ENCODE results near the gene NT5C. TPM values are rescaled to one million over a fixed set of nuclear protein-coding genes. Genes with fewer than 3 reads are reported as not detected.

The NT5C gene
- total RNA-seq: 10 to 100 TPM; 30.2 to 60.0 (median 44.9) TPM

GRCh38 chr17:75131278-75132017 is at the start of gene NT5C:
TSS of gene NT5C (minus strand) at chr17:75131742. CDS start at chr17:75131707, 35 bp downstream.
- Histone ChIP-seq H3K4me1 (peaks cover 0 to 8% of the 10 kb centered on the region in 2 donors), H3K9me3 (no peaks in the 10 kb centered on the region), H3K36me3 (no peaks in the 10 kb centered on the region), H3K27ac (peak within 1 kb of the TSS; percentile 88 to 90), H3K27me3 (no peaks in the 10 kb centered on the region), H3K4me3 (peak within 1 kb of the TSS; percentile 74 to 77)
- TF ChIP-seq POLR2A (IDR thresholded peaks at IDR 0.05): peak in 1 of 2 donors; percentile 69
- TF ChIP-seq, protein P1, sequence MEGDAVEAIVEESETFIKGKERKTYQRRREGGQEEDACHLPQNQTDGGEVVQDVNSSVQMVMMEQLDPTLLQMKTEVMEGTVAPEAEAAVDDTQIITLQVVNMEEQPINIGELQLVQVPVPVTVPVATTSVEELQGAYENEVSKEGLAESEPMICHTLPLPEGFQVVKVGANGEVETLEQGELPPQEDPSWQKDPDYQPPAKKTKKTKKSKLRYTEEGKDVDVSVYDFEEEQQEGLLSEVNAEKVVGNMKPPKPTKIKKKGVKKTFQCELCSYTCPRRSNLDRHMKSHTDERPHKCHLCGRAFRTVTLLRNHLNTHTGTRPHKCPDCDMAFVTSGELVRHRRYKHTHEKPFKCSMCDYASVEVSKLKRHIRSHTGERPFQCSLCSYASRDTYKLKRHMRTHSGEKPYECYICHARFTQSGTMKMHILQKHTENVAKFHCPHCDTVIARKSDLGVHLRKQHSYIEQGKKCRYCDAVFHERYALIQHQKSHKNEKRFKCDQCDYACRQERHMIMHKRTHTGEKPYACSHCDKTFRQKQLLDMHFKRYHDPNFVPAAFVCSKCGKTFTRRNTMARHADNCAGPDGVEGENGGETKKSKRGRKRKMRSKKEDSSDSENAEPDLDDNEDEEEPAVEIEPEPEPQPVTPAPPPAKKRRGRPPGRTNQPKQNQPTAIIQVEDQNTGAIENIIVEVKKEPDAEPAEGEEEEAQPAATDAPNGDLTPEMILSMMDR (IDR thresholded peaks at IDR 0.05): peak; percentile 56 to 86 (median 74)
- DNase-seq: peak; percentile 80 to 83
- intact Hi-C loops (cut with DNase I; ENCODE audit: low total_unique reads): no loop called here

DNA sequence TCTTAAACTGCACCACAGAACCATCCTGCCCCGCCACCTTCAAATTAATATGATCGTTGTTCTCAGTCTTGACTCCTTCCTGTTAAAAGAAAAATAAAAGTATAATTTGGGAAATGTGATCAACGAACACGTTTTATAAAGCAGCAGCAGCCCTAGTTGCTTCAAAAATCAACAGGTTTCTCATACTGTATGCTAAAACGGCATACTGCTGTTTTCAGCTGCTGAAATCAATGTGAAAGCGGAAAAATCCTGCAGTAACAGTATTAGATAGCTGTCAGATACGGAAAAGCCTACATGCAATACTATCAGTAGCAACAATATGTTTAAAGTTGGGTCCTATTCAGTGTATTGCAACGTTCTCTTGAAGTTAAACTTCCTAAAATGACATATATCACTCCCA is 49.6 kb upstream of the NT5C start:
- peak overlapping the region; percentile 100 for H3K27ac ChIP-seq

GRCh38 chr17:75178453-75178852 is 46.9 kb upstream of the NT5C start:
- intact Hi-C loops (cut with DNase I; ENCODE audit: low total_unique reads): no loop called here
- Histone ChIP-seq H3K27me3 (no peaks in the 10 kb centered on the region), H3K9me3 (no peaks in the 10 kb centered on the region), H3K36me3 (no peaks in the 10 kb centered on the region), H3K4me1 (no peaks in the 10 kb centered on the region), H3K27ac (no peak overlapping the region), H3K4me3 (no peak overlapping the region)
- no peak for TF ChIP-seq POLR2A (IDR thresholded peaks at IDR 0.05)
- TF ChIP-seq, protein P1 (IDR thresholded peaks at IDR 0.05): no peak
- no peak for DNase-seq

More for the DNA sequence above, 49.6 kb upstream of the NT5C start:
- no peak for DNase-seq
- TF ChIP-seq, protein P1 (IDR thresholded peaks at IDR 0.05): no peak
- TF ChIP-seq POLR2A (IDR thresholded peaks at IDR 0.05): no peak
- Histone ChIP-seq H3K36me3 (no peaks in the 10 kb centered on the region), H3K4me1 (no peaks in the 10 kb centered on the region), H3K9me3 (no peaks in the 10 kb centered on the region), H3K4me3 (peak overlapping the region; percentile 83 to 94), H3K27me3 (no peaks in the 10 kb centered on the region)
- intact Hi-C loops (cut with DNase I; ENCODE audit: low total_unique reads): no loop called here

GRCh38 chr17:75176625-75177024 is 45.1 kb upstream of the NT5C start:
- Histone ChIP-seq H3K27me3 (no peaks in the 10 kb centered on the region), H3K27ac (no peak overlapping the region), H3K4me3 (no peak overlapping the region), H3K9me3 (no peaks in the 10 kb centered on the region), H3K4me1 (no peaks in the 10 kb centered on the region), H3K36me3 (no peaks in the 10 kb centered on the region)
- intact Hi-C loops (cut with DNase I; ENCODE audit: low total_unique reads): no loop called here
- TF ChIP-seq POLR2A (IDR thresholded peaks at IDR 0.05): no peak
- TF ChIP-seq, protein P1 (IDR thresholded peaks at IDR 0.05): no peak
- DNase-seq: no peak

GRCh38 chr17:75174996-75175395 is 43.5 kb upstream of the NT5C start:
- intact Hi-C loops (cut with DNase I; ENCODE audit: low total_unique reads): no loop called here
- no peak for DNase-seq
- H3K27me3 ChIP-seq: no peaks in the 10 kb centered on the region
- H3K27ac ChIP-seq: no peak overlapping the region
- H3K4me1 ChIP-seq: no peaks in the 10 kb centered on the region
- no peaks in the 10 kb centered on the region for H3K9me3 ChIP-seq
- H3K4me3 ChIP-seq: no peak overlapping the region
- no peaks in the 10 kb centered on the region for H3K36me3 ChIP-seq
- TF ChIP-seq, protein P1 (IDR thresholded peaks at IDR 0.05): no peak
- TF ChIP-seq POLR2A (IDR thresholded peaks at IDR 0.05): no peak

Measured in uterus (tissue), 4 donors.